ENCODE data around the gene MCRIP1. TPM values are rescaled to one million over a fixed set of nuclear protein-coding genes. Genes with fewer than 3 reads are reported as not detected.

The MCRIP1 gene
- total and polyA plus RNA-seq, 2 of the 8 experiments (the other 6 are each of a cell fraction or from before 2014, with no cell fraction given) = 103 to 151 TPM

GRCh38 chr17:81810476-81810875, 22.6 kb downstream of the MCRIP1 start:
- H2AK5ac ChIP-seq (ENCODE audit: low read depth, low read length) = 0 out of 2 replicates have a peak overlapping the region, but pooled peaks have one; percentile 24
- POLR2A ChIA-PET (ENCODE audit: partially characterized antibody) = interaction anchor here (1.1 to 1.8 kb wide), 3 partner anchors 9 to 101 kb away, joined by 3 to 6 read pairs (median 4); no protein-coding TSS in a partner anchor
- H3K18ac ChIP-seq (ENCODE audit: extremely low read depth, low read length) = no peak overlapping the region
- no peak overlapping the region for H4K8ac ChIP-seq (ENCODE audit: extremely low read depth, insufficient read depth, low read length)
- no peak overlapping the region for H3K27ac ChIP-seq (ENCODE audit: low read depth, low read length)
- H3K14ac ChIP-seq (ENCODE audit: insufficient read length) = no peak overlapping the region
- H4K91ac ChIP-seq (replicated peaks; ENCODE audit: insufficient read length, low read length) = no peak overlapping the region
- H2BK5ac ChIP-seq (ENCODE audit: low read depth, low read length) = no peak overlapping the region
- 83% methylated on average over 8 of the region's 8 CpGs; no CpG with 5 or more reads in 1 of the 2 experiments for WGBS, 2 experiments (ENCODE audit: extremely low coverage in 1 of 2, insufficient coverage in 1 of 2, insufficient read length in 1 of 2, insufficient replicate concordance in 2 of 2, low coverage in 1 of 2, low lambda C conversion rate in 2 of 2, missing lambda C conversion rate in 1 of 2)
- CTCF ChIA-PET (ENCODE audit: partially characterized antibody) = interaction anchor here (1.0 to 1.8 kb wide), 4 partner anchors 9 to 84 kb away, joined by 3 to 5 read pairs (median 3); no protein-coding TSS in a partner anchor
- H3K79me2 ChIP-seq (ENCODE audit: control insufficient read depth in 1 of 2, insufficient read depth in 2 of 2, low read length in 2 of 2) = no peaks in the 10 kb centered on the region
- no peak overlapping the region for H3K4me3 ChIP-seq (ENCODE audit: extremely low read depth in 1 of 4, insufficient read depth in 2 of 4, low read depth in 3 of 4, low read length in 4 of 4)
- no peak for DNase-seq (ENCODE audit: low read depth in 1 of 2, low spot score in 2 of 2)
- H3K9ac ChIP-seq (replicated peaks in 1 of 4; ENCODE audit: extremely low read depth in 1 of 4, low read depth in 3 of 4, low read length in 3 of 4) = no peak overlapping the region
- no peak overlapping the region for H2BK120ac ChIP-seq (replicated peaks; ENCODE audit: low read depth, low read length)
- H3K4me2 ChIP-seq (ENCODE audit: insufficient read depth in 1 of 2, low read depth in 2 of 2, low read length in 2 of 2) = no peak overlapping the region
- H3K23ac ChIP-seq (ENCODE audit: insufficient read length) = no peak overlapping the region
- no peaks in the 10 kb centered on the region for H3K79me1 ChIP-seq (ENCODE audit: low read depth, low read length)
- FAIRE-seq = no peak
- H3K56ac ChIP-seq (replicated peaks; ENCODE audit: insufficient read length, low read depth, low read length) = no peak overlapping the region
- H3K4ac ChIP-seq (replicated peaks; ENCODE audit: insufficient read length, low read depth, low read length) = no peak overlapping the region
- no peak overlapping the region for H2AFZ ChIP-seq (ENCODE audit: low read length)
- H3K23me2 ChIP-seq (ENCODE audit: low read depth, low read length) = no peaks in the 10 kb centered on the region
- no peaks in the 10 kb centered on the region for H3K9me3 ChIP-seq (ENCODE audit: insufficient read depth in 2 of 2, low read depth in 1 of 2, low read length in 1 of 2)
- no peaks in the 10 kb centered on the region for H3K4me1 ChIP-seq (replicated peaks in 1 of 4; ENCODE audit: control insufficient read depth in 3 of 4, insufficient read depth in 4 of 4, low read length in 3 of 4)
- peaks cover 0 to 4% of the 10 kb centered on the region in 2 experiments for H4K20me1 ChIP-seq (replicated peaks in 1 of 2; ENCODE audit: control insufficient read depth in 1 of 2, insufficient read depth in 2 of 2, low read length in 2 of 2)
- H3K36me3 ChIP-seq (ENCODE audit: control insufficient read depth in 2 of 4, insufficient read depth in 4 of 4, low read length in 3 of 4) = no peaks in the 10 kb centered on the region
- no peak overlapping the region for H4K5ac ChIP-seq (ENCODE audit: insufficient read length, low read depth, low read length)
- no peak overlapping the region for H2BK15ac ChIP-seq (ENCODE audit: low read length)
- H3K27me3 ChIP-seq (replicated peaks in 1 of 4; ENCODE audit: control insufficient read depth in 3 of 4, extremely low read depth in 1 of 4, insufficient read depth in 3 of 4, low read length in 3 of 4) = peaks cover 2 to 16% (median 10%) of the 10 kb centered on the region in 4 experiments; a peak in 6 of 7 replicates
- H2BK12ac ChIP-seq (ENCODE audit: low read depth, low read length) = no peak overlapping the region
- H2BK20ac ChIP-seq (ENCODE audit: low read length) = no peak overlapping the region
- TF ChIP-seq CEBPB (IDR thresholded peaks at IDR 0.05; ENCODE audit: low read depth, low read length) = no peak
- TF ChIP-seq EGR1 (IDR thresholded peaks at IDR 0.05; ENCODE audit: borderline replicate concordance, low read depth, low read length) = no peak
- TF ChIP-seq BACH1 (IDR thresholded peaks at IDR 0.05; ENCODE audit: low read length) = no peak
- no peak for TF ChIP-seq RXRA (IDR thresholded peaks at IDR 0.05; ENCODE audit: insufficient read depth, low read depth, low read length)
- no peak for TF ChIP-seq SP2 (IDR thresholded peaks at IDR 0.05; ENCODE audit: low read length)
- no peak for TF ChIP-seq SIN3A (conservative IDR thresholded peaks at IDR 0.05 in 1 of 2, IDR thresholded peaks at IDR 0.05 in 1 of 2; ENCODE audit: low read depth in 1 of 2, low read length in 2 of 2)
- no peak for TF ChIP-seq FOSL1 (IDR thresholded peaks at IDR 0.05; ENCODE audit: insufficient read depth, low read depth, low read length)
- TF ChIP-seq ATF3 (IDR thresholded peaks at IDR 0.05; ENCODE audit: insufficient read depth, low read depth, low read length) = no peak
- no peak for TF ChIP-seq KDM4A (IDR thresholded peaks at IDR 0.05; ENCODE audit: low read depth, low read length, severe bottlenecking)
- no peak for TF ChIP-seq CTBP2 (IDR thresholded peaks at IDR 0.05; ENCODE audit: borderline replicate concordance, insufficient read depth, insufficient read length, low read length)
- TF ChIP-seq TCF12 (IDR thresholded peaks at IDR 0.05; ENCODE audit: low read depth, low read length) = no peak
- no peak for TF ChIP-seq SAP30 (IDR thresholded peaks at IDR 0.05; ENCODE audit: insufficient read depth, insufficient replicate concordance, low read length)
- no peak for TF ChIP-seq MAFK (IDR thresholded peaks at IDR 0.05; ENCODE audit: low read depth, low read length)

All from H1 (cell line).